K562 (cell line): ENCODE measurements around the gene TP53I13. TPM values are rescaled to one million over a fixed set of nuclear protein-coding genes. Genes with fewer than 3 reads are reported as not detected.

Source experiments
- CBX8 ChIP-seq: fragments of 200-600 bp; sonication (generic); IDR thresholded peaks from 2 replicates; pipeline ENCODE4 v1.6.1; 2012; ENCODE audit warnings: borderline replicate concordance, mixed run types, low read depth, mild to moderate bottlenecking, moderate library complexity, mixed read lengths, low read length, control low read depth, inconsistent platforms; ENCODE audit not compliant: poor library complexity, severe bottlenecking; ENCODE audit errors: extremely low read depth
- CREM ChIP-seq: IDR thresholded peaks from 2 replicates; pipeline ENCODE4 v1.6.1; 2014; ENCODE audit warnings: antibody characterized with exemption, low read depth
- E4F1 ChIP-seq: fragments of 250-450 bp; sonication (Bioruptor Pico); IDR thresholded peaks from 2 replicates; pipeline ENCODE4 v1.5.0; 2021; ENCODE audit warnings: mild to moderate bottlenecking, borderline replicate concordance
- ELF1 ChIP-seq: fragments of 200-800 bp; sonication (Bioruptor generic); IDR thresholded peaks from 2 replicates; pipeline ENCODE4 v1.6.1; 2016; ENCODE audit warnings: missing genetic modification characterization, missing compliant biosample characterization
- EP400 ChIP-seq: fragments of 450-650 bp; IDR thresholded peaks from 2 replicates; pipeline ENCODE4 v1.6.1; 2017; ENCODE audit warnings: antibody characterized with exemption, mild to moderate bottlenecking, moderate library complexity
- GATAD2A ChIP-seq: fragments of 450-650 bp; IDR thresholded peaks from 2 replicates; pipeline ENCODE4 v1.6.1; 2017
- HIVEP1 ChIP-seq: fragments of 250-450 bp; sonication (Bioruptor Pico); IDR thresholded peaks from 2 replicates; pipeline ENCODE4 v1.4.0; 2020; ENCODE audit warnings: mild to moderate bottlenecking
- LCOR ChIP-seq: sonication (generic); formaldehyde crosslinking; IDR thresholded peaks from 2 replicates; pipeline ENCODE4 v1.8.0; 2022; ENCODE audit warnings: mild to moderate bottlenecking, missing genetic modification reagents
- MAFF ChIP-seq: IDR thresholded peaks from 2 replicates; pipeline ENCODE4 v1.6.1; 2012; ENCODE audit warnings: low read length, improper control_type of control experiment
- MCM5 ChIP-seq: fragments of 450-650 bp; IDR thresholded peaks from 2 replicates; pipeline ENCODE4 v1.6.1; 2016; ENCODE audit warnings: low read depth
- MTA2 ChIP-seq: fragments of 450-650 bp; IDR thresholded peaks from 2 replicates; pipeline ENCODE4 v1.6.1; 2016; ENCODE audit warnings: low read depth
- NRF1 ChIP-seq, 2 experiments: fragments of 450-650 bp; IDR thresholded peaks in 1 of 2; conservative IDR thresholded peaks in 1 of 2; 2 replicates each; pipeline ENCODE4 v1.6.1; 2014; ENCODE audit warnings: mild to moderate bottlenecking in 2 of 2
- PHF20 ChIP-seq: fragments of 450-650 bp; IDR thresholded peaks from 2 replicates; pipeline ENCODE4 v1.6.1; 2018; ENCODE audit not compliant: partially characterized antibody
- POLR2B ChIP-seq: fragments of 450-650 bp; IDR thresholded peaks from 2 replicates; pipeline ENCODE4 v1.6.1; 2018; ENCODE audit warnings: low read depth; ENCODE audit not compliant: partially characterized antibody
- PTRF ChIP-seq: fragments of 450-650 bp; IDR thresholded peaks from 2 replicates; pipeline ENCODE4 v1.6.1; 2016; ENCODE audit warnings: mild to moderate bottlenecking, missing genetic modification characterization, missing compliant biosample characterization
- SPI1 ChIP-seq: IDR thresholded peaks from 2 replicates; pipeline ENCODE4 v1.6.1; 2011; ENCODE audit warnings: low read depth, low read length, control low read depth, borderline replicate concordance
- VEZF1 ChIP-seq: fragments of 200-800 bp; sonication (Bioruptor generic); IDR thresholded peaks from 2 replicates; pipeline ENCODE4 v1.6.1; 2017; ENCODE audit warnings: missing genetic modification characterization, missing compliant biosample characterization
- YBX1 ChIP-seq: fragments of 450-650 bp; IDR thresholded peaks from 2 replicates; pipeline ENCODE4 v1.7.1; 2016; ENCODE audit warnings: mild to moderate bottlenecking
- ZNF583 ChIP-seq: fragments of 250-450 bp; sonication (Bioruptor Pico); IDR thresholded peaks from 2 replicates; pipeline ENCODE4 v1.4.0; 2020
- ZNF586 ChIP-seq: fragments of 450-650 bp; formaldehyde crosslinking; conservative IDR thresholded peaks from 2 replicates; pipeline ENCODE4 v1.4.0; 2020; ENCODE audit warnings: mild to moderate bottlenecking, moderate library complexity
- polyA plus RNA-seq, 8 experiments: library from polyadenylated mRNA; depleted of rRNA in 4 of 8; stranded (reverse) in 5 of 8; unstranded in 3 of 8; fragments of >200 nt; fragmentation: Nextera tagmentation in 2 of 8; fragmentation: Illumina TruSeq in 1 of 8; extraction: Ambion mirVana in 2 of 8; extraction: Trizol in 1 of 8; gene quantifications; 2 replicates each; pipeline versions ENCODE4 v1.2.1 to v1.2.3, GENCODE V29; 2011 to 2014; ENCODE audit warnings: inconsistent platforms in 1 of 8, missing spikeins in 1 of 8
- total RNA-seq, 7 experiments: library from RNA; depleted of rRNA in 6 of 7; stranded (reverse); fragments of >200 nt in 6 of 7; fragmentation: Illumina TruSeq in 2 of 7; extraction: Trizol in 2 of 7; gene quantifications; 2 replicates each; pipeline versions ENCODE4 v1.2.1 to v1.2.3, GENCODE V29; 2011 to 2021; ENCODE audit warnings: low replicate concordance in 1 of 7
- TF ChIP-seq, protein P1 (sequence below): sonication (generic); IDR thresholded peaks from 2 replicates; pipeline ENCODE4 v1.6.1; 2016
- TF ChIP-seq, protein P2 (sequence below): fragments of 250-450 bp; sonication (Bioruptor Pico); IDR thresholded peaks from 2 replicates; pipeline ENCODE4 v1.8.0; 2021; ENCODE audit warnings: borderline replicate concordance, mild to moderate bottlenecking, moderate library complexity; ENCODE audit not compliant: poor library complexity, severe bottlenecking
- TF ChIP-seq, protein P3 (sequence below): IDR thresholded peaks from 2 replicates; pipeline ENCODE4 v1.6.1; 2012; ENCODE audit warnings: low read depth, low read length, improper control_type of control experiment, borderline replicate concordance

TP53I13 gene
- total and polyA plus RNA-seq, 9 of the 15 experiments (the other 6 are each of a cell fraction or from before 2014, with no cell fraction given): 0.08 to 28.3 (median 9.1) TPM

DNA sequence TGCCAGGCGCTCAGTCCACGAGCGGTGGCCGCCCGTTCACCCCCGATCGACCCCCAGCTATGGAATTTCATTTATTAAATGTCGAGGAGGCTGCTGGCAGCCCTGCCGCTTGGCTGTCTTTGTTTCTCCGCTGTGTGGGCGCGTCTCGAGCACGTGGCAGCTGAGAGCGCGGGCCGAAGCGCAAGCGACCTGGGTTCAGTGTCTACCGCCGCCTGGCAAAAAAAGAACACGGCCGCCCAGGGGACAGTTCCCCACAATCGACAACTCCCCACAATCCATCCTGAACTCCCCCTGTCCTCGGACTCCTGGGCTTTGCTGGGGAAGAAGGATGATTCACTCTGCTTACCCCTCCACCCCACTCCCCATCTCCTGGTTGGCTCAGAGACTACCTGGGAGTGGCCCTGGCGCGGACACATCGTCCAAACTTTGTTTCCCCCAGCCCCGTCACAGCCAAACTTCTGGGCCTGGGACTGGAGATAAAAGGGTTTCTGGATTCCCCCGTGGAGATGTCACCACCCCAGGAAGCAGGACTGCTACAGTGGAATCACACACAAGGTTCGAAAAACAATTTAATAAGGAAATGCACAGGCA is 22.7 kb downstream of the TP53I13 start (continued):
- 0 out of 2 replicates have a peak, but pooled peaks have one; percentile 5 for TF ChIP-seq HIVEP1
- no peak for TF ChIP-seq CBX8
- no peak for TF ChIP-seq PHF20
- TF ChIP-seq POLR2B: no peak
- TF ChIP-seq ZNF583 (CRISPR knock-in tag): no peak
- no peak for TF ChIP-seq ZNF586 (CRISPR knock-in tag)
- TF ChIP-seq, protein P1, sequence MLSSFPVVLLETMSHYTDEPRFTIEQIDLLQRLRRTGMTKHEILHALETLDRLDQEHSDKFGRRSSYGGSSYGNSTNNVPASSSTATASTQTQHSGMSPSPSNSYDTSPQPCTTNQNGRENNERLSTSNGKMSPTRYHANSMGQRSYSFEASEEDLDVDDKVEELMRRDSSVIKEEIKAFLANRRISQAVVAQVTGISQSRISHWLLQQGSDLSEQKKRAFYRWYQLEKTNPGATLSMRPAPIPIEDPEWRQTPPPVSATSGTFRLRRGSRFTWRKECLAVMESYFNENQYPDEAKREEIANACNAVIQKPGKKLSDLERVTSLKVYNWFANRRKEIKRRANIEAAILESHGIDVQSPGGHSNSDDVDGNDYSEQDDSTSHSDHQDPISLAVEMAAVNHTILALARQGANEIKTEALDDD: no peak
- no peak for TF ChIP-seq LCOR
- TF ChIP-seq MCM5: no peak
- peak; percentile 24; the same call in 1 of the 2 replicates for TF ChIP-seq ELF1 (tag)
- peak; percentile 64 for TF ChIP-seq EP400
- no peak for TF ChIP-seq MAFF
- no peak for TF ChIP-seq VEZF1
- TF ChIP-seq, protein P2, sequence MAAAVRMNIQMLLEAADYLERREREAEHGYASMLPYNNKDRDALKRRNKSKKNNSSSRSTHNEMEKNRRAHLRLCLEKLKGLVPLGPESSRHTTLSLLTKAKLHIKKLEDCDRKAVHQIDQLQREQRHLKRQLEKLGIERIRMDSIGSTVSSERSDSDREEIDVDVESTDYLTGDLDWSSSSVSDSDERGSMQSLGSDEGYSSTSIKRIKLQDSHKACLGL (CRISPR knock-in tag): peak; percentile 30
- TF ChIP-seq SPI1: no peak
- TF ChIP-seq PTRF (tag): no peak
- TF ChIP-seq YBX1: no peak
- no peak for TF ChIP-seq MTA2
- peak in 1 of 2 experiments; percentile 21; a peak in 1 of 4 replicates for TF ChIP-seq NRF1 (conservative IDR thresholded peaks at IDR 0.05 in 1 of 2, IDR thresholded peaks at IDR 0.05 in 1 of 2)
- TF ChIP-seq CREM: no peak
- TF ChIP-seq, protein P3, sequence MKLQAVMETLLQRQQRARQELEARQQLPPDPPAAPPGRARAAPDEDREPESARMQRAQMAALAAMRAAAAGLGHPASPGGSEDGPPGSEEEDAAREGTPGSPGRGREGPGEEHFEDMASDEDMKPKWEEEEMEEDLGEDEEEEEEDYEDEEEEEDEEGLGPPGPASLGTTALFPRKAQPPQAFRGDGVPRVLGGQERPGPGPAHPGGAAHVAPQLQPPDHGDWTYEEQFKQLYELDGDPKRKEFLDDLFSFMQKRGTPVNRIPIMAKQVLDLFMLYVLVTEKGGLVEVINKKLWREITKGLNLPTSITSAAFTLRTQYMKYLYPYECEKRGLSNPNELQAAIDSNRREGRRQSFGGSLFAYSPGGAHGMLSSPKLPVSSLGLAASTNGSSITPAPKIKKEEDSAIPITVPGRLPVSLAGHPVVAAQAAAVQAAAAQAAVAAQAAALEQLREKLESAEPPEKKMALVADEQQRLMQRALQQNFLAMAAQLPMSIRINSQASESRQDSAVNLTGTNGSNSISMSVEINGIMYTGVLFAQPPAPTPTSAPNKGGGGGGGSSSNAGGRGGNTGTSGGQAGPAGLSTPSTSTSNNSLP: no peak
- TF ChIP-seq GATAD2A: no peak
- no peak for TF ChIP-seq E4F1
